GM23338 (cell line): ENCODE data around the gene CCDC86. TPM values are rescaled to one million over a fixed set of nuclear protein-coding genes. Genes with fewer than 3 reads are reported as not detected.

Experiments
- ATAC-seq: fragments of 200-7000 bp; cut with Tn5 transposase; 3 replicates; pipeline ENCODE4 v1.9.1; 2020
- DNase-seq: peaks from one replicate; pipeline ENCODE4 v3.0.0-alpha.2; 2015; ENCODE audit warnings: low spot score
- H2AFZ ChIP-seq: fragments of 200-600 bp; sonication (generic); 2 replicates; pipeline ENCODE4 v1.8.0; 2016; ENCODE audit warnings: antibody characterized with exemption, mild to moderate bottlenecking, moderate library complexity
- H3F3A ChIP-seq: fragments of 200-600 bp; sonication (generic); replicated peaks from 2 replicates; pipeline ENCODE4 v1.8.0; 2017; ENCODE audit warnings: antibody characterized with exemption, mixed run types, low read depth
- H3K27ac ChIP-seq: fragments of 200-600 bp; sonication (generic); 2 replicates; pipeline ENCODE4 v1.6.1; 2016; ENCODE audit warnings: low read depth
- H3K27me3 ChIP-seq: fragments of 200-600 bp; sonication (generic); 2 replicates; pipeline ENCODE4 v1.8.0; 2016; ENCODE audit warnings: mild to moderate bottlenecking, mixed run types, moderate library complexity; ENCODE audit not compliant: insufficient read depth
- H3K36me3 ChIP-seq: fragments of 200-600 bp; sonication (generic); 2 replicates; pipeline ENCODE4 v1.8.0; 2016; ENCODE audit warnings: mild to moderate bottlenecking; ENCODE audit not compliant: insufficient read depth
- H3K4me1 ChIP-seq: fragments of 200-600 bp; sonication (generic); 2 replicates; pipeline ENCODE4 v1.8.0; 2016; ENCODE audit warnings: mild to moderate bottlenecking, moderate library complexity; ENCODE audit not compliant: insufficient read depth
- H3K4me2 ChIP-seq: fragments of 200-600 bp; sonication (generic); 2 replicates; pipeline ENCODE4 v1.7.1; 2017; ENCODE audit warnings: mixed run types
- H3K4me3 ChIP-seq: fragments of 200-600 bp; sonication (generic); 2 replicates; pipeline ENCODE4 v1.6.1; 2016; ENCODE audit warnings: mixed run types
- H3K79me2 ChIP-seq: fragments of 200-600 bp; sonication (generic); replicated peaks from 2 replicates; pipeline ENCODE4 v1.8.0; 2017; ENCODE audit warnings: mild to moderate bottlenecking; ENCODE audit not compliant: insufficient read depth
- H3K9me2 ChIP-seq: fragments of 200-600 bp; sonication (generic); 2 replicates; pipeline ENCODE4 v1.8.0; 2017; ENCODE audit not compliant: insufficient read depth
- H4K20me1 ChIP-seq: fragments of 200-600 bp; sonication (generic); replicated peaks from 2 replicates; pipeline ENCODE4 v1.8.0; 2017; ENCODE audit warnings: mild to moderate bottlenecking; ENCODE audit not compliant: insufficient read depth
- H3K27ac Mint-ChIP-seq: 2 replicates; pipeline ENCODE4 v1.8.0; 2020; ENCODE audit warnings: inconsistent platforms, mild to moderate bottlenecking, moderate library complexity, mixed read lengths
- H3K27me3 Mint-ChIP-seq: 3 replicates; pipeline ENCODE4 v1.8.0; 2022; ENCODE audit warnings: low read depth, mild to moderate bottlenecking, moderate library complexity, mixed read lengths, inconsistent platforms; ENCODE audit not compliant: insufficient read depth, poor library complexity
- H3K36me3 Mint-ChIP-seq: 3 replicates; pipeline ENCODE4 v1.8.0; 2021; ENCODE audit warnings: low read depth, mild to moderate bottlenecking, inconsistent platforms, moderate library complexity, mixed read lengths
- H3K4me1 Mint-ChIP-seq: 3 replicates; pipeline ENCODE4 v1.8.0; 2020; ENCODE audit warnings: mild to moderate bottlenecking, inconsistent platforms, mixed read lengths
- H3K4me3 Mint-ChIP-seq: 3 replicates; pipeline ENCODE4 v1.8.0; 2021; ENCODE audit warnings: moderate library complexity, mild to moderate bottlenecking, inconsistent platforms, mixed read lengths
- H3K9me3 Mint-ChIP-seq: 3 replicates; pipeline ENCODE4 v1.8.0; 2020; ENCODE audit warnings: moderate library complexity, mild to moderate bottlenecking, inconsistent platforms, mixed read lengths
- EZH2 ChIP-seq: fragments of 200-600 bp; sonication (generic); IDR thresholded peaks from one replicate; pipeline ENCODE4 v1.8.0; 2017; ENCODE audit warnings: antibody characterized with exemption, mild to moderate bottlenecking, low read depth; ENCODE audit not compliant: unreplicated experiment
- EZH2phosphoT487 ChIP-seq: fragments of 200-600 bp; sonication (generic); IDR thresholded peaks from one replicate; pipeline ENCODE4 v1.8.1; 2018; ENCODE audit warnings: antibody characterized with exemption; ENCODE audit not compliant: unreplicated experiment
- JUNB ChIP-seq: IDR thresholded peaks from one replicate; pipeline ENCODE4 v1.6.1; 2016; ENCODE audit warnings: antibody characterized with exemption; ENCODE audit not compliant: unreplicated experiment
- NANOG ChIP-seq: IDR thresholded peaks from 2 replicates; pipeline ENCODE4 v1.6.1; 2016; ENCODE audit warnings: antibody characterized with exemption, borderline replicate concordance
- POLR2AphosphoS5 ChIP-seq: IDR thresholded peaks from 2 replicates; pipeline ENCODE4 v1.6.1; 2016; ENCODE audit warnings: antibody characterized with exemption, low read depth
- STAT1 ChIP-seq: IDR thresholded peaks from one replicate; pipeline ENCODE4 v1.6.1; 2016; ENCODE audit warnings: antibody characterized with exemption; ENCODE audit not compliant: unreplicated experiment
- ZNF114 ChIP-seq: fragments of 250-450 bp; sonication (Bioruptor Pico); IDR thresholded peaks from 2 replicates; pipeline ENCODE4 v1.5.0; 2020; ENCODE audit warnings: mild to moderate bottlenecking, moderate library complexity
- ZNF331 ChIP-seq: fragments of 250-450 bp; sonication (Bioruptor Pico); IDR thresholded peaks from 2 replicates; pipeline ENCODE4 v1.5.0; 2020; ENCODE audit warnings: low read depth, mild to moderate bottlenecking, moderate library complexity
- polyA plus RNA-seq: library from polyadenylated mRNA; unstranded; fragments of >200 nt; fragmentation: Nextera tagmentation; extraction: Ambion mirVana; gene quantifications from 2 replicates; pipeline ENCODE4 v1.2.1, GENCODE V29; 2016
- total RNA-seq: library from RNA; depleted of rRNA; stranded (reverse); fragments of >200 nt; shearing (Covaris generic); gene quantifications from 2 replicates; pipeline ENCODE4 v1.2.3, GENCODE V29; 2014
- TF ChIP-seq, protein P1 (sequence below): IDR thresholded peaks from 2 replicates; pipeline ENCODE4 v1.6.1; 2016; ENCODE audit warnings: antibody characterized with exemption
- TF ChIP-seq, protein P2 (sequence below): IDR thresholded peaks from one replicate; pipeline ENCODE4 v1.6.1; 2018; ENCODE audit warnings: antibody characterized with exemption; ENCODE audit not compliant: unreplicated experiment
- TF ChIP-seq, protein P3 (sequence below), 2 experiments: fragments of 200-600 bp in 1 of 2; sonication (generic) in 1 of 2; conservative IDR thresholded peaks; 2 replicates each; pipeline versions ENCODE4 v1.5.1 to v1.6.1; 2016 to 2017; ENCODE audit warnings: antibody characterized with exemption in 2 of 2, low read depth in 2 of 2, mild to moderate bottlenecking in 2 of 2, moderate library complexity in 1 of 2
- TF ChIP-seq, protein P4 (sequence below): fragments of 250-450 bp; sonication (Bioruptor Pico); IDR thresholded peaks from 2 replicates; pipeline ENCODE4 v1.5.0; 2020; ENCODE audit warnings: mild to moderate bottlenecking, moderate library complexity

The CCDC86 gene
- total and polyA plus RNA-seq, 2 experiments from 2014 or later: 67.3 to 98.5 TPM

DNA sequence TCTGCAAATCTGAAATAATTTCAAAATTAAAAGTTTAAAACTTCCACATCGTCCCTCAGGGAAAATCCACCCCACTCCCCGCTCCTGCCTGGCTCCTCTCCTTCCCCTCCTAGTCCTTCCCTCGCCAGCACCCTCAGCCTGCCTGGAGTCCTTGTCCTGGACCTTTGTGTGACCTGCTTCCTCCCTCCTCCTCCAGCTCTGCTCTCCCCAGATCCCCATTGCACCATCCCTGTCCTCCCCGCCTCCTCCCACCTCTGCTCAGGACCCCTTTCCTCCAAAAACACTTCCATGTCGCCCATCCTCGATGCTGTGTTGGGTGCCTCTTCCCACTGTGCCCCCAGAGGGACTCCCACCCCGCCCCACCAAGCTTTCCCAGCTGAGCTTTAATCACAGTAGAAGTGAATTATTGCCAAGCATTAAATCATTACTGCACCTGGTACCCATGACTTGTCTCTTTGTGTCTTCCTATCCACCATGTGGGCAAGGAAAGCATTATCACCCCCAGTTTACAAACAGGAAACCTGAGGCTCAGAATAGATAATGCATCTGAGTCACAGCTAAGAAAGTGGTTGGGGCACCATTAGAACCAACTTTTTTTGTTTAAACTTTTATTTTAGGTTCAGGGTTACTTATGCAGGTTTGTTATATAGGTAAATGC, 23.1 kb downstream of the CCDC86 start:
- Mint-ChIP-seq H3K27ac (no peak overlapping the region), H3K36me3 (no peaks in the 10 kb centered on the region), H3K27me3 (peaks cover 4% of the 10 kb centered on the region), H3K9me3 (no peaks in the 10 kb centered on the region; the same call in 2 of the 3 replicates), H3K4me1 (no peaks in the 10 kb centered on the region), H3K4me3 (no peak overlapping the region)
- Histone ChIP-seq H3K27me3 (no peaks in the 10 kb centered on the region), H2AFZ (no peak overlapping the region), H3K79me2 (no peaks in the 10 kb centered on the region), H4K20me1 (no peaks in the 10 kb centered on the region), H3K4me3 (no peak overlapping the region), H3K4me1 (no peaks in the 10 kb centered on the region), H3K4me2 (no peak overlapping the region), H3F3A (no peaks in the 10 kb centered on the region), H3K9me2 (no peaks in the 10 kb centered on the region), H3K27ac (no peak overlapping the region), H3K36me3 (no peaks in the 10 kb centered on the region)
- ATAC-seq (no peak), DNase-seq (no peak)
- TF ChIP-seq EZH2 (no peak), NANOG (no peak), ZNF114 (no peak), POLR2AphosphoS5 (no peak), ZNF331 (CRISPR knock-in tag) (no peak), JUNB (no peak), STAT1 (no peak), EZH2phosphoT487 (no peak)
- TF ChIP-seq, protein P1, sequence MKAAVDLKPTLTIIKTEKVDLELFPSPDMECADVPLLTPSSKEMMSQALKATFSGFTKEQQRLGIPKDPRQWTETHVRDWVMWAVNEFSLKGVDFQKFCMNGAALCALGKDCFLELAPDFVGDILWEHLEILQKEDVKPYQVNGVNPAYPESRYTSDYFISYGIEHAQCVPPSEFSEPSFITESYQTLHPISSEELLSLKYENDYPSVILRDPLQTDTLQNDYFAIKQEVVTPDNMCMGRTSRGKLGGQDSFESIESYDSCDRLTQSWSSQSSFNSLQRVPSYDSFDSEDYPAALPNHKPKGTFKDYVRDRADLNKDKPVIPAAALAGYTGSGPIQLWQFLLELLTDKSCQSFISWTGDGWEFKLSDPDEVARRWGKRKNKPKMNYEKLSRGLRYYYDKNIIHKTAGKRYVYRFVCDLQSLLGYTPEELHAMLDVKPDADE: no peak
- TF ChIP-seq, protein P2, sequence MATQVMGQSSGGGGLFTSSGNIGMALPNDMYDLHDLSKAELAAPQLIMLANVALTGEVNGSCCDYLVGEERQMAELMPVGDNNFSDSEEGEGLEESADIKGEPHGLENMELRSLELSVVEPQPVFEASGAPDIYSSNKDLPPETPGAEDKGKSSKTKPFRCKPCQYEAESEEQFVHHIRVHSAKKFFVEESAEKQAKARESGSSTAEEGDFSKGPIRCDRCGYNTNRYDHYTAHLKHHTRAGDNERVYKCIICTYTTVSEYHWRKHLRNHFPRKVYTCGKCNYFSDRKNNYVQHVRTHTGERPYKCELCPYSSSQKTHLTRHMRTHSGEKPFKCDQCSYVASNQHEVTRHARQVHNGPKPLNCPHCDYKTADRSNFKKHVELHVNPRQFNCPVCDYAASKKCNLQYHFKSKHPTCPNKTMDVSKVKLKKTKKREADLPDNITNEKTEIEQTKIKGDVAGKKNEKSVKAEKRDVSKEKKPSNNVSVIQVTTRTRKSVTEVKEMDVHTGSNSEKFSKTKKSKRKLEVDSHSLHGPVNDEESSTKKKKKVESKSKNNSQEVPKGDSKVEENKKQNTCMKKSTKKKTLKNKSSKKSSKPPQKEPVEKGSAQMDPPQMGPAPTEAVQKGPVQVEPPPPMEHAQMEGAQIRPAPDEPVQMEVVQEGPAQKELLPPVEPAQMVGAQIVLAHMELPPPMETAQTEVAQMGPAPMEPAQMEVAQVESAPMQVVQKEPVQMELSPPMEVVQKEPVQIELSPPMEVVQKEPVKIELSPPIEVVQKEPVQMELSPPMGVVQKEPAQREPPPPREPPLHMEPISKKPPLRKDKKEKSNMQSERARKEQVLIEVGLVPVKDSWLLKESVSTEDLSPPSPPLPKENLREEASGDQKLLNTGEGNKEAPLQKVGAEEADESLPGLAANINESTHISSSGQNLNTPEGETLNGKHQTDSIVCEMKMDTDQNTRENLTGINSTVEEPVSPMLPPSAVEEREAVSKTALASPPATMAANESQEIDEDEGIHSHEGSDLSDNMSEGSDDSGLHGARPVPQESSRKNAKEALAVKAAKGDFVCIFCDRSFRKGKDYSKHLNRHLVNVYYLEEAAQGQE: no peak
- TF ChIP-seq, protein P3, sequence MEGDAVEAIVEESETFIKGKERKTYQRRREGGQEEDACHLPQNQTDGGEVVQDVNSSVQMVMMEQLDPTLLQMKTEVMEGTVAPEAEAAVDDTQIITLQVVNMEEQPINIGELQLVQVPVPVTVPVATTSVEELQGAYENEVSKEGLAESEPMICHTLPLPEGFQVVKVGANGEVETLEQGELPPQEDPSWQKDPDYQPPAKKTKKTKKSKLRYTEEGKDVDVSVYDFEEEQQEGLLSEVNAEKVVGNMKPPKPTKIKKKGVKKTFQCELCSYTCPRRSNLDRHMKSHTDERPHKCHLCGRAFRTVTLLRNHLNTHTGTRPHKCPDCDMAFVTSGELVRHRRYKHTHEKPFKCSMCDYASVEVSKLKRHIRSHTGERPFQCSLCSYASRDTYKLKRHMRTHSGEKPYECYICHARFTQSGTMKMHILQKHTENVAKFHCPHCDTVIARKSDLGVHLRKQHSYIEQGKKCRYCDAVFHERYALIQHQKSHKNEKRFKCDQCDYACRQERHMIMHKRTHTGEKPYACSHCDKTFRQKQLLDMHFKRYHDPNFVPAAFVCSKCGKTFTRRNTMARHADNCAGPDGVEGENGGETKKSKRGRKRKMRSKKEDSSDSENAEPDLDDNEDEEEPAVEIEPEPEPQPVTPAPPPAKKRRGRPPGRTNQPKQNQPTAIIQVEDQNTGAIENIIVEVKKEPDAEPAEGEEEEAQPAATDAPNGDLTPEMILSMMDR (conservative IDR thresholded peaks at IDR 0.05; ENCODE audit: low read depth in 2 of 2): no peak
- TF ChIP-seq, protein P4, sequence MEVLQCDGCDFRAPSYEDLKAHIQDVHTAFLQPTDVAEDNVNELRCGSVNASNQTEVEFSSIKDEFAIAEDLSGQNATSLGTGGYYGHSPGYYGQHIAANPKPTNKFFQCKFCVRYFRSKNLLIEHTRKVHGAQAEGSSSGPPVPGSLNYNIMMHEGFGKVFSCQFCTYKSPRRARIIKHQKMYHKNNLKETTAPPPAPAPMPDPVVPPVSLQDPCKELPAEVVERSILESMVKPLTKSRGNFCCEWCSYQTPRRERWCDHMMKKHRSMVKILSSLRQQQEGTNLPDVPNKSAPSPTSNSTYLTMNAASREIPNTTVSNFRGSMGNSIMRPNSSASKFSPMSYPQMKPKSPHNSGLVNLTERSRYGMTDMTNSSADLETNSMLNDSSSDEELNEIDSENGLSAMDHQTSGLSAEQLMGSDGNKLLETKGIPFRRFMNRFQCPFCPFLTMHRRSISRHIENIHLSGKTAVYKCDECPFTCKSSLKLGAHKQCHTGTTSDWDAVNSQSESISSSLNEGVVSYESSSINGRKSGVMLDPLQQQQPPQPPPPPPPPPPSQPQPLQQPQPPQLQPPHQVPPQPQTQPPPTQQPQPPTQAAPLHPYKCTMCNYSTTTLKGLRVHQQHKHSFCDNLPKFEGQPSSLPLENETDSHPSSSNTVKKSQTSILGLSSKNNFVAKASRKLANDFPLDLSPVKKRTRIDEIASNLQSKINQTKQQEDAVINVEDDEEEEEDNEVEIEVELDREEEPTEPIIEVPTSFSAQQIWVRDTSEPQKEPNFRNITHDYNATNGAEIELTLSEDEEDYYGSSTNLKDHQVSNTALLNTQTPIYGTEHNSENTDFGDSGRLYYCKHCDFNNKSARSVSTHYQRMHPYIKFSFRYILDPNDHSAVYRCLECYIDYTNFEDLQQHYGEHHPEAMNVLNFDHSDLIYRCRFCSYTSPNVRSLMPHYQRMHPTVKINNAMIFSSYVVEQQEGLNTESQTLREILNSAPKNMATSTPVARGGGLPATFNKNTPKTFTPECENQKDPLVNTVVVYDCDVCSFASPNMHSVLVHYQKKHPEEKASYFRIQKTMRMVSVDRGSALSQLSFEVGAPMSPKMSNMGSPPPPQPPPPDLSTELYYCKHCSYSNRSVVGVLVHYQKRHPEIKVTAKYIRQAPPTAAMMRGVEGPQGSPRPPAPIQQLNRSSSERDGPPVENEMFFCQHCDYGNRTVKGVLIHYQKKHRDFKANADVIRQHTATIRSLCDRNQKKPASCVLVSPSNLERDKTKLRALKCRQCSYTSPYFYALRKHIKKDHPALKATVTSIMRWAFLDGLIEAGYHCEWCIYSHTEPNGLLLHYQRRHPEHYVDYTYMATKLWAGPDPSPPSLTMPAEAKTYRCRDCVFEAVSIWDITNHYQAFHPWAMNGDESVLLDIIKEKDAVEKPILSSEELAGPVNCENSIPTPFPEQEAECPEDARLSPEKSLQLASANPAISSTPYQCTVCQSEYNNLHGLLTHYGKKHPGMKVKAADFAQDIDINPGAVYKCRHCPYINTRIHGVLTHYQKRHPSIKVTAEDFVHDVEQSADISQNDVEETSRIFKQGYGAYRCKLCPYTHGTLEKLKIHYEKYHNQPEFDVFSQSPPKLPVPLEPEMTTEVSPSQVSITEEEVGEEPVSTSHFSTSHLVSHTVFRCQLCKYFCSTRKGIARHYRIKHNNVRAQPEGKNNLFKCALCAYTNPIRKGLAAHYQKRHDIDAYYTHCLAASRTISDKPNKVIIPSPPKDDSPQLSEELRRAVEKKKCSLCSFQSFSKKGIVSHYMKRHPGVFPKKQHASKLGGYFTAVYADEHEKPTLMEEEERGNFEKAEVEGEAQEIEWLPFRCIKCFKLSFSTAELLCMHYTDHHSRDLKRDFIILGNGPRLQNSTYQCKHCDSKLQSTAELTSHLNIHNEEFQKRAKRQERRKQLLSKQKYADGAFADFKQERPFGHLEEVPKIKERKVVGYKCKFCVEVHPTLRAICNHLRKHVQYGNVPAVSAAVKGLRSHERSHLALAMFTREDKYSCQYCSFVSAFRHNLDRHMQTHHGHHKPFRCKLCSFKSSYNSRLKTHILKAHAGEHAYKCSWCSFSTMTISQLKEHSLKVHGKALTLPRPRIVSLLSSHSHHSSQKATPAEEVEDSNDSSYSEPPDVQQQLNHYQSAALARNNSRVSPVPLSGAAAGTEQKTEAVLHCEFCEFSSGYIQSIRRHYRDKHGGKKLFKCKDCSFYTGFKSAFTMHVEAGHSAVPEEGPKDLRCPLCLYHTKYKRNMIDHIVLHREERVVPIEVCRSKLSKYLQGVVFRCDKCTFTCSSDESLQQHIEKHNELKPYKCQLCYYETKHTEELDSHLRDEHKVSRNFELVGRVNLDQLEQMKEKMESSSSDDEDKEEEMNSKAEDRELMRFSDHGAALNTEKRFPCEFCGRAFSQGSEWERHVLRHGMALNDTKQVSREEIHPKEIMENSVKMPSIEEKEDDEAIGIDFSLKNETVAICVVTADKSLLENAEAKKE (CRISPR knock-in tag): no peak
